Inferior parietal cortex (tissue), 1 donor: ENCODE data around the gene FYB2.

ENCODE experiments used
- DNase-seq: peaks from one replicate; pipeline ENCODE4 v3.0.0-alpha.2; 2016; ENCODE audit errors: extremely low spot score

FYB2 gene, protein sequence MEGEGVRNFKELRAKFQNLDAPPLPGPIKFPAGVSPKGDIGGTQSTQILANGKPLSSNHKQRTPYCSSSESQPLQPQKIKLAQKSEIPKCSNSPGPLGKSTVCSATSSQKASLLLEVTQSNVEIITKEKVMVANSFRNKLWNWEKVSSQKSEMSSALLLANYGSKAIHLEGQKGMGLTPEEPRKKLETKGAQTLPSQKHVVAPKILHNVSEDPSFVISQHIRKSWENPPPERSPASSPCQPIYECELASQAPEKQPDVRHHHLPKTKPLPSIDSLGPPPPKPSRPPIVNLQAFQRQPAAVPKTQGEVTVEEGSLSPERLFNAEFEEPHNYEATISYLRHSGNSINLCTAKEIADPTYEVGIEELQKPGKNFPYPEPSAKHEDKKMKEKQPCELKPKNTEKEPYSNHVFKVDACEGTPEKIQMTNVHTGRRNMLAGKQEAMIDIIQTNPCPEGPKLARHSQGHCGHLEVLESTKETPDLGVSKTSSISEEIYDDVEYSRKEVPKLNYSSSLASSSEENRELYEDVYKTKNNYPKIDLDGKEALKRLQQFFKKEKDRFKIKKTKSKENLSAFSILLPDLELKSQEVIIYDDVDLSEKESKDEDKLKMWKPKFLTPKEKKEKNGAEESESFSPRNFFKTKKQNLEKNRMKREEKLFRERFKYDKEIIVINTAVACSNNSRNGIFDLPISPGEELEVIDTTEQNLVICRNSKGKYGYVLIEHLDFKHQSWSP

GRCh38 chr1:56819387-56819899 is at the start of gene FYB2:
TSS of gene FYB2 (minus strand) at chr1:56819404. CDS start at chr1:56819290, 114 bp downstream.
- DNase-seq: no peak

GRCh38 chr1:56868761-56869160 is 49.6 kb upstream of the FYB2 start:
- DNase-seq: no peak

- no peak for DNase-seq
Measured at GRCh38 chr1:56867491-56867890, 48.3 kb upstream of the FYB2 start.

GRCh38 chr1:56866656-56867055 is 47.5 kb upstream of the FYB2 start:
- DNase-seq: no peak

DNA sequence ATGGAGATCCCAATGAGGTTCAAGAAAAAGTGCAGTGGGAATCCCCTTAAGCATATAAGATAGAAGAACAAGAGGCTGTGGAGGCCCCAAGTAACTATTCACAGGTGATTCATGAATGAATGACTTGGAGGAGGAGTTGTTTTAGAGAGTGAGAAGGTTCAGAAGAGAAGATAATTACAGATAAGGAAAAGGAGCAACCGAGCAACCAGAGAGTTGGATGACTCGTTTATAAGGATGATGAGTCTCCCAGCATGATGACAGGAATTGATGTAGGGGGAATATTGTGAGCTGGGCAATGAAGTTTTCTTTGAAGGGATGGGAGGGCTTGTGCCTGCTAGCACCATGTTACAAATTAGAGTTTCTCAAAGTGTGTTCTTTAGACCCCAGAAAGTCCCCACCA is 45.2 kb upstream of the FYB2 start:
- DNase-seq: no peak

DNA sequence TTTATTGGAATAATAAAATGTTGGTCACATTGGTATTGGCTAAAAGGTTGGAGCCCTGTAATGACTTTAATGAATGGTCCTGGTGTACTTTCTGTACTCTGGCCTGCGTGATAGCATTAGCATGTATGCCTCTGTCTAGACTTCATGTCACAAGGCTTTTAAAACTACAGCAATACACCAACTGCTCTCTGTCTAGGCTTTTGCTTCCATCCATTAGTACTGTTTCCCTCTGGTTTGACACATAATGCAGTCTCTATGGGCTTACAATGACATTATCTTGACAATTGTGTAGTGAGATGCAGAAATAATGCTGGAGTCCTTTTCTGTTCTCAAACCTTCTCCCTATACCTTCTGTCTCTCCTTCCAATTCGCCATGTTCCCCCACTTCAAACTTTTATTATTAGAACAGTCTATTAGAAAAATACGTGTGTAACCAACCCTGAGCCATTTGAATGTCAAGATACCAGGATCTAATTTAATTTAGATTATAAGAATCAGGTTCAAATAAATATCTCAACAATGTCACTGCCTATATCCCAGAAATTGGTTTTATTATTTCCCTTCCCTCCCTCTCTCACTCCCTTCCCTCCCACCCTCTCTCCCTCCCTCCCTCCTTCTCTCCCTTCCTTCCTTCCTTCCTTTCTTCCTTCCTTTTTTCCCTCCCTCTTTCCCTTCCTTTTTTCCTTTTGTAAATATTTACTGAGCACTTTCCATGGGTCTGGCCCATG is 44.2 kb upstream of the FYB2 start:
- no peak for DNase-seq

DNA sequence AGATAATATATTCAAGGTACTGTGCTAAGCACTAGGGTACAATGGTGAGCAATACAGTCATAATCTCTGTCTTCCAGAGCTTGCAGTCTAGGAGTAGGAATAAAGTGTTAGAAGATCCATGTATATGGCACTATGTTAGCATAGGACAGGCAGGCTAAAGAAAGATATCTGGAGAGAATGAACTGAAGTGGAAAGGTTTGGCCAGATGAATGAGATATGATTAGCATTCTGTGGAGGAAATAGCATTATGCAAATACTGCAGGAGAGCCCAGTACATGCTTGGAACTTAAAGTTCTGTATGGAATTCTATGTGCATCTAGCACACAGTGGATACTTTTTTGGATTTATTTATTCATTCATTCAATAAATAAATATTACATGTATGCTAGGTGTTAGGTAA is 40.1 kb upstream of the FYB2 start:
- DNase-seq: no peak

DNA sequence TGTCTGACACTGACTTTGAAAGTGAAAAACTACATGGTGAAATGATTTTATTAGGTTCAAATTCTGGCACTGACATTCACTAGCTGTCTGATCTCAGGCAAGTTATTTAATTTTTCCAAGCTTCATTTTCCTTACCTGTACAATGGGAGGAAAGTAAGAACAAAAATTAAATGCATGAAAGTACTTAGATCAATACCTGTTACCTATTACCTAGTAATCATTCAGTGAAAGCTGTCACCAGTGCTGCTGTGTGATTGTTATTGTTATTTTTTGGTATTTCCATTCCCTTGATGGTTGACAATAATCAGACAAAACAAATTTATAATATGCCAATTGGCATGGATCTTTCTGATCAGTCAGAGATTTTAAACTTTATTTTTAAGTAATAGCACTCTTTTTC is 37.0 kb upstream of the FYB2 start:
- DNase-seq: no peak

DNA sequence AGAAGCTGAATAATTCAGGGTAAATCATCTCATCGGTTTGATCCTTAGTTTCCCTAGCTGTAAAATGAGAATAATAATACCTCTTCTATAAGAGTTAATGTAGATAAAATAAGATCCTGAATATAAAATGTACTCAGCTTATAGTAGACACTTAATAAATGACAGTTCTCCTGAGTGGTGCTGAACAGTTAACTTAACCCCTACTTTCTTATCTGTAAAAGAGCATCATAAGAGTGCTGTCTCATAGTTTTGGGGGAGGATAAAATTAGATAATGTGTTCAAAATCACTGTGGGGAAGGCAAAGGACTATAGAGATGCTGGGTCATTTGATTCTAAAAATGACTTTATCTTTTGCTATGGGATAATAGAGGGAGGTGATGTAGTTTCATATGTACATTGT is 36.0 kb upstream of the FYB2 start:
- DNase-seq: no peak

DNA sequence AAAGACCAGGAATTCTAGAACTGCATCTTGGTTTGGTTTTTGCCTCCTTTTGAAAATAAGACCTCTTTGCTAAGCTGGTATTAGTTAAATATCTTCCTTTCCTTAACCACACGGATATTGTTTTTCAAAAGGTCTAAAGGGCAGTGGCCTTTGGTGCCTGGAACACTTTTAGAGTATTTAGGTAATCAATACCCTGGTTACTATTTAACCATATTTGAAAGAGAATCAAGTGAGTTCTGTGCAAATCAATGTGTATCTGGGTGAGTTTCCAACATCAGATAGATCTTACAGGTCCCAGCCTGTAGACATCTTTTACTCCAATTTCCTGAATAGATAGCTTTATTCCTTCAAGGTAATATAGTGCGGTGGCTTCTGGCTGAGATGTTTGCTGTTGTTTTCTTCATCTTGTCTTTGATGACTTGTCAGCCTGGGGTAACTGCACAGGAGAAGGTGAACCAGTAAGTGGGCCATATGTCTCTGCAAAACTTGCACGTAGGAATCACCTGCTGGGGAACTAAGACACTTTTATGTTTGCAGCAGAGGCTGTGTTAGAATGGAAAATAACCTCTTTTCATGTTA is 35.4 kb upstream of the FYB2 start, which contains the start of gene C8A:
Gene C8A, plus strand, starts transcription at position 277 of the 579 bp plus-strand sequence. Its CDS starts 105 bp downstream, at position 382.
- DNase-seq: no peak

DNA sequence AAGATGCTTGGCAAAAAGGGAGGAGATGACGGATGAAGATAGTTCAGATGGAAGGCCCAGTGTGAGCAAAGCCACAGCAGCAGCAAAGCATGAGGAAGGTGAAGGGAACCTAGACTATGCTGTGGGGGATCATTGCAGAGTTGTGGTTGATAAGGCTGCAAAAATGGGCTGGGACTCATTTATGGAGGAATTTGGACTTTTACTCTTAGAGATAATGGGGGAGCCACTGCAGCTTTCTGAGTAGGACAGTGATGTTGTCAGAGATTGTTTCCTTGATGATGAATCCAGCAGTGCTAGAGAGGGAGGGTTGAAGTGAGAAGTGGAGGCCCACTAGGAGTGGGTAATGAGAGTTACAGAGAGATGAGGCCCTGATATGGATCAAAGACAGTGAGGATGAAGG is 33.3 kb upstream of the FYB2 start:
- DNase-seq: no peak

GRCh38 chr1:56850922-56851321 is 31.7 kb upstream of the FYB2 start:
- DNase-seq: no peak

GRCh38 chr1:56850411-56850810 is 31.2 kb upstream of the FYB2 start:
- no peak for DNase-seq

DNA sequence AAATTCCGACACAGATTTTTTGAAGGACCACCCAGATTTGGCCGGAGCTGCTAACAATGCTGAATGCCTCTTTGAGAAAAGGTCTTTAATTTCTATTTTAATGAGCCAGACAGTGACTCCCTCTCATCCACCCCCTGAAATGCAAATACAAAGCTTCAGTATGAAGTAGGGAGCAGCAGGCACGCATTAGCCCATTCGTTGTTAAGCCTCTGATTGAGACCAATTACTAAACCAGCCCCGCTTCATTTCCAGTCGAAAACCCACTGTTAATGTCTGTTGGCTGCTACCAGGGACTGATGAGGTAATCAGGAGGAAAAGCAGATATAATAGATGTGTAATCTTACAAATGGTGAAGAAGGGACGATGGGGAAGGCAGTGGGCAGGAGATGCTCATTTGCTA is 30.5 kb upstream of the FYB2 start:
- DNase-seq: no peak

- DNase-seq: no peak
Measured at GRCh38 chr1:56845343-56845742, 26.1 kb upstream of the FYB2 start.

DNA sequence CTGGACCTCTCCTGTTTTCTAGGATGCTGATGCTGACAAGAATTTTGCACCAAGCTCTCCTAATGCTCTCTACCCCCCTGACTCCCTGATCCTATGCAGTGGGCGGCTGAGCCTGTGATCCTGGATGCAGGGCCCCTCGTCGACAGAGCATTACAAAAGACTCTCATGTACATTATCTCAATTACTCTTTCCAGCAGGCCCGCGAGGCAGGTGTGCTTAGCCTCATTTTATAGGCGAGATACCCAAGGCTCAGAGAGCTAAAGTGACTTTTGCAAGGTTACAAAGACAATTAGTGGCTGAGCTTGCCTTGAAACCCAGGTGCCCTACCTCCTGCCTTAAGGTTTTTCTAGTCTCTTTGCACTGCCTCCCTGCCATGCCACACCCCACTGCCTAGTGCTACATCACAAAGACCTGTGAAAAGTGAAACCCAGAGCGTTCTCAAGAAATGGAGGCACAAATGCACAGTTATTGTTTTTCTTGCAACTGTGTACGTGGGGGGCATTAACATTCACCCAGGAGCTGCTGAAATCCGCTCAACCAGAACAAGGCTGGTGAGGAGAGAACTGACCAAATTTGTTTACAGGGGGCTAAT is 25.4 kb upstream of the FYB2 start:
- DNase-seq: no peak

DNA sequence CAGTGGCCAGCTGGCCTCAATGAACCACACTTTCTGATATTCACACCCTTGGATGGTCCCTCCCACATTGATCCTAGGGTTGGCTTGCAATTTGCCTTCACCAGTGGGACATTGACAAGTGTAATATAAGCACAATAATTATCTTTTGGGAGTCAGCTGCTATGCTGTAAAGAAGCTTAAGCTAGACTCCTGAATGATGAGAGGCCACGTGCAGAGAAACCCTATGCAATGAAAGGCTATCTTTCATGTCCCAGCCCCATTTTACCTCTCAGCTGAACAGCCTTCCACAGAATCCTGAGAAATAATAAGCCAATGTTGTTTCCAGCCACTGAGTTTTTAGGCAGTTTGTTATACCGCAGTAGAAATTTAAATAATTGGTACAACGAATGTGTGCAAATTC is 24.3 kb upstream of the FYB2 start:
- no peak for DNase-seq

GRCh38 chr1:56838759-56839158 is 19.6 kb upstream of the FYB2 start:
- no peak for DNase-seq

DNA sequence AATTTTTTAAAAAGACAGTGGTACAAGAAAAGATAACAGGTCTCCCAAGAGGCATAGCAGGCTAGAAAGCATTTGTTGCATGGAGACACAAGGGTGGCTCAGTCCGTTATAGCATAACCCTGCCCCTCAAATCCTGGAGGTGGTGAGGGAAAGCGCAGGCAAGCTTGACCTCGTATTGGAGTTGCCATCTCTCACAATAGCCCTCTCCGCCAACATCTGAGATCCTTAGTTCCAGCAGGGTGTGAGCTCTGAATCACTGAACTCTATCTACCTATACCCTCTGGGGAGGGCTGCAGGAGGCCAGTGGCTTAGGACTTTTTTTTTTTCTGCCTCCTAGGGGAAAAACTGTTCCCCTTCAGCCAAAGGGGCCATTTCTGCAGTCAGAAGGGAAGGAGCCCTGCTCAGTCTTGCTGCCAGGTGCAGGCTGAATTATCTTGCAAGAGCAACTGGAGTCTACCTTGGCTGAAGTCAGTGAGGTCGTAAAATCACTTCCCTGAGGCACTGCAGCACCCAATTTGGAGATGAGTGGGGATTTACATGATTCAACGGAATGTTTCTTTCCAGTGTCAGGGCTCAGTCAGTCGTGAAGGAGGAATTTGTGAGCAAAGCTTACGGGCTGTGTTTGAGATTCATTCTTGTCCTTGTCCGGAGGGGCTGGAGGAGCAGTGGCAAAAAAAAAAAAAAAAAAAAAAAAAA is 18.2 kb upstream of the FYB2 start:
- DNase-seq: no peak

DNA sequence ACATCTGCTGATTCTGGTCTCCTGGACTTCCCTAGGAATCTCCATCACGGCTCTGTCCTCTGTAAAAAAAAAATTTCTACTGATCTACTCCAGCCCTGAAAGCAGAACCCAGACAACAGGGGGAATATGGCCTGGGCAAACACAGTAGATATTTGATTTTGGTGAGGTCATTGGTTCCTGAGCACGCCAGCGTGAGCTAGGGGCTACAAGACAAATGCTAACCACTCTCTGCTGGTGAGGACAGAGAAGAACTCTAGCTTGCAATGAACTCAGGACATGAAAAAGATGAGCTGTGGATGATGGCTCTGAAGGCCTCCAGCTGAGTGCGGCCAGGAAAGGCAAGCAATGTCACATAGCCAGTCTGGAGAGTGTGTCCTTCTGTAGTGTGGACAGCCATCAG is 17.2 kb upstream of the FYB2 start:
- DNase-seq: no peak

DNA sequence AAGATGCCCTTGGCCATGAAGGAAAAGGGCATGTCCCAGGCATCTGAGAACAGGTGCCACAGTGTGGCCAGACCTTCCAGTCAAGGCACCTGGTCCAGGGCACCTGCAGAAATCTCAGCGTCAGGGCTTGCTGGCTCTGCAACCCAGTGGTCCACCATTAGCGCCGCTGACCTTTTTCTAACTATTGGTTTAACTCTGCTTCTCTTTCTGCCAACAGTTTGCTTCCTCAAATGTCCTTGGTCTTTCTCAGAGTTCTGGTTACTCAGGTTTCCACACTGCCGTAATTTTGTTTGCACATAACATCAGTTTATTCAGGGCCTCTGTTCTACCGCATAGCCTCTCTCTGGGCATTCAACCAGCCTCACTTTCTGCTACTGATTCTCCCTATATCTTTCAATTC is 16.5 kb upstream of the FYB2 start:
- DNase-seq: no peak
